CD14-positive monocyte (primary cell): ENCODE measurements around the gene PIGBOS1. TPM values are rescaled to one million over a fixed set of nuclear protein-coding genes. Genes with fewer than 3 reads are reported as not detected.
"Not testable (repeated sequence)": the region's sequence is repeated elsewhere in the genome, so short reads cannot be mapped to it uniquely, and the experiment has no call there.

Experiments
- DNase-seq, 3 donors: peaks; one replicate each; pipeline ENCODE4 v3.0.0-alpha.2; 2011 to 2022
- H2AFZ ChIP-seq: 2 replicates; pipeline ENCODE4 v1.6.0; 2012; ENCODE audit warnings: mild to moderate bottlenecking, low read depth, low read length, inconsistent platforms; ENCODE audit not compliant: insufficient read depth, poor library complexity, severe bottlenecking
- H3K27ac ChIP-seq, 2 donors: 1 replicate in 1 of 2; 2 replicates in 1 of 2; pipeline ENCODE4 v1.5.1; 2012 to 2013; ENCODE audit warnings: low read length in 2 of 2, control low read depth in 1 of 2, inconsistent platforms in 1 of 2, low read depth in 1 of 2, mild to moderate bottlenecking in 1 of 2
- H3K27me3 ChIP-seq, 2 donors: one replicate each; pipeline versions ENCODE4 v1.6.0 to v1.6.1; 2011 to 2013; ENCODE audit warnings: low read length in 2 of 2; ENCODE audit not compliant: control insufficient read depth in 2 of 2, insufficient read depth in 2 of 2
- H3K36me3 ChIP-seq, 2 donors: replicated peaks in 1 of 2; 1 replicate in 1 of 2; 2 replicates in 1 of 2; pipeline versions ENCODE4 v1.5.1 to v1.6.1; 2012 to 2013; ENCODE audit warnings: low read length in 2 of 2, control low read depth in 1 of 2, inconsistent platforms in 1 of 2, mild to moderate bottlenecking in 1 of 2; ENCODE audit not compliant: insufficient read depth in 2 of 2, control insufficient read depth in 1 of 2
- H3K4me1 ChIP-seq, 2 donors: 1 replicate in 1 of 2; 2 replicates in 1 of 2; pipeline versions ENCODE4 v1.5.1 to v1.6.1; 2012 to 2013; ENCODE audit warnings: low read length in 2 of 2, control low read depth in 1 of 2, inconsistent platforms in 1 of 2, mild to moderate bottlenecking in 1 of 2, moderate library complexity in 1 of 2; ENCODE audit not compliant: insufficient read depth in 2 of 2, control insufficient read depth in 1 of 2
- H3K4me2 ChIP-seq: replicated peaks from 2 replicates; pipeline ENCODE3; 2012; ENCODE audit warnings: low read length, moderate library complexity, mild to moderate bottlenecking; ENCODE audit not compliant: poor library complexity, severe bottlenecking; ENCODE audit errors: extremely low read depth
- H3K4me3 ChIP-seq, 3 experiments: fragments of 200-600 bp in 1 of 3; sonication (generic) in 1 of 3; replicated peaks in 1 of 3; 1 replicate in 2 of 3; 2 replicates in 1 of 3; pipeline ENCODE4 v1.5.1; 2011 to 2013; ENCODE audit warnings: low read length in 3 of 3, mild to moderate bottlenecking in 3 of 3, control low read depth in 2 of 3, low read depth in 2 of 3, inconsistent platforms in 1 of 3, moderate library complexity in 1 of 3
- H3K79me2 ChIP-seq: 2 replicates; pipeline ENCODE4 v1.6.0; 2012; ENCODE audit warnings: mild to moderate bottlenecking, control low read depth, inconsistent platforms, low read length, moderate library complexity; ENCODE audit not compliant: insufficient read depth
- H3K9ac ChIP-seq: 2 replicates; pipeline ENCODE4 v1.6.0; 2017; ENCODE audit warnings: low read length, mild to moderate bottlenecking; ENCODE audit not compliant: insufficient read depth, poor library complexity, severe bottlenecking
- H3K9me3 ChIP-seq, 2 donors: replicated peaks in 1 of 2; 1 replicate in 1 of 2; 2 replicates in 1 of 2; pipeline versions ENCODE4 v1.5.1 to v1.6.1; 2012 to 2013; ENCODE audit warnings: low read length in 2 of 2, control low read depth in 1 of 2; ENCODE audit not compliant: control insufficient read depth in 1 of 2, insufficient read depth in 1 of 2
- H4K20me1 ChIP-seq: 2 replicates; pipeline ENCODE4 v1.6.0; 2012; ENCODE audit warnings: mild to moderate bottlenecking, low read length, control low read depth, moderate library complexity; ENCODE audit not compliant: insufficient read depth
- H3K27ac Mint-ChIP-seq, 7 donors: one replicate each; pipeline ENCODE4 v1.8.0; 2020; ENCODE audit warnings: mild to moderate bottlenecking in 7 of 7, mixed read lengths in 7 of 7, moderate library complexity in 6 of 7, inconsistent platforms in 2 of 7
- H3K27me3 Mint-ChIP-seq, 3 donors: one replicate each; pipeline ENCODE4 v1.8.0; 2021 to 2022; ENCODE audit warnings: low read depth in 3 of 3, mild to moderate bottlenecking in 3 of 3, mixed read lengths in 3 of 3, moderate library complexity in 3 of 3, inconsistent platforms in 1 of 3
- H3K36me3 Mint-ChIP-seq, 2 donors: one replicate each; pipeline ENCODE4 v1.8.0; 2020; ENCODE audit warnings: mixed read lengths in 2 of 2, inconsistent platforms in 1 of 2, mild to moderate bottlenecking in 1 of 2
- H3K4me1 Mint-ChIP-seq: one replicate; pipeline ENCODE4 v1.8.0; 2020; ENCODE audit warnings: mild to moderate bottlenecking, mixed read lengths
- H3K4me3 Mint-ChIP-seq, 2 donors: one replicate each; pipeline ENCODE4 v1.8.0; 2020; ENCODE audit warnings: mild to moderate bottlenecking in 2 of 2, mixed read lengths in 2 of 2, moderate library complexity in 1 of 2
- H3K9me3 Mint-ChIP-seq, 7 donors: one replicate each; pipeline ENCODE4 v1.8.0; 2020 to 2022; ENCODE audit warnings: mixed read lengths in 7 of 7, mild to moderate bottlenecking in 6 of 7, moderate library complexity in 6 of 7, inconsistent platforms in 2 of 7
- CTCF ChIP-seq: fragments of 200-600 bp; IDR thresholded peaks from one replicate; pipeline ENCODE4 v1.8.0; 2022; ENCODE audit warnings: antibody characterized with exemption, mild to moderate bottlenecking
- WGBS: methylation state at CpG from one replicate; pipeline ENCODE4 v1.1.5; 2013; ENCODE audit warnings: missing lambda C conversion rate; ENCODE audit not compliant: insufficient coverage; 5-methylcytosine and 5-hydroxymethylcytosine counted together
- intact Hi-C, 2 donors: fragments of 100-400 bp; cut with micrococcal nuclease; formaldehyde crosslinking; loops; one replicate each; pipeline versions ENCODE4 v1.15.0 to v1.15.1; 2023
- polyA plus RNA-seq, 3 donors: library from polyadenylated mRNA; depleted of rRNA in 1 of 3; unstranded in 2 of 3; stranded (reverse) in 1 of 3; fragments of 300-500 nt in 2 of 3; fragments of >200 nt in 1 of 3; fragmentation: Illumina TruSeq in 2 of 3; gene quantifications; 1 replicate in 2 of 3; 2 replicates in 1 of 3; pipeline ENCODE4 v1.2.3, GENCODE V29; 2012 to 2021

Gene PIGBOS1
- polyA plus RNA-seq, 3 donors, result 29.4 to 69.7 (median 67.3) TPM

GRCh38 chr15:55319537-55320237, 764 bp upstream of the PIGBOS1 start:
- H3K4me1 ChIP-seq, result peaks cover 44 to 75% of the 10 kb centered on the region in 2 donors
- DNase-seq, result peak in 1 of 3 donors; percentile 14
- H3K27me3 Mint-ChIP-seq, result no peaks in the 10 kb centered on the region
- H3K9me3 ChIP-seq, result no peaks in the 10 kb centered on the region
- H3K4me2 ChIP-seq, result peak overlapping the region; percentile 78
- peaks cover 0 to 1% (median 0%) of the 10 kb centered on the region in 7 donors for H3K9me3 Mint-ChIP-seq
- peaks cover 0 to 9% of the 10 kb centered on the region in 2 donors for H3K36me3 ChIP-seq
- TF ChIP-seq CTCF, result no peak
- intact Hi-C loops, result loop anchor here (5.0 to 10.0 kb wide), 2 partner anchors 85 to 88 kb away; partner anchors contain the start of genes CCPG1 (in 2 of the 2) and PIERCE2 (in 2 of the 2)
- peak overlapping the region; percentile 97 for H3K9ac ChIP-seq
- H3K4me3 ChIP-seq, result peak overlapping the region; percentile 64 to 96 (median 66)
- peaks cover 64% of the 10 kb centered on the region for H3K4me1 Mint-ChIP-seq
- H3K27ac Mint-ChIP-seq, result peak overlapping the region; percentile 99 to 100 (median 100)
- peak overlapping the region; percentile 91 to 98 for H3K4me3 Mint-ChIP-seq
- H2AFZ ChIP-seq, result peak overlapping the region; percentile 97
- no peaks in the 10 kb centered on the region for H4K20me1 ChIP-seq
- H3K79me2 ChIP-seq, result peaks cover 97% of the 10 kb centered on the region
- H3K27me3 ChIP-seq, result no peaks in the 10 kb centered on the region
- WGBS, result 38% methylated on average over 1 of the region's 4 CpGs
- H3K36me3 Mint-ChIP-seq, result peaks cover 10 to 26% of the 10 kb centered on the region in 2 donors
- peak overlapping the region; percentile 89 to 100 for H3K27ac ChIP-seq

- H3K4me1 Mint-ChIP-seq, H3K79me2 ChIP-seq, H3K9ac ChIP-seq, H3K27me3 Mint-ChIP-seq, H3K4me2 ChIP-seq, H2AFZ ChIP-seq, H3K27me3 ChIP-seq, intact Hi-C loops, H3K9me3 ChIP-seq, H3K27ac Mint-ChIP-seq, H3K4me3 ChIP-seq, DNase-seq, H3K4me3 Mint-ChIP-seq, H3K4me1 ChIP-seq, H4K20me1 ChIP-seq, H3K27ac ChIP-seq: not testable (repeated sequence)
- Mint-ChIP-seq H3K9me3 (peaks cover 4 to 25% (median 8%) of the 10 kb centered on the region in 7 donors), H3K36me3 (peaks cover 25 to 28% of the 10 kb centered on the region in 2 donors)
- no CpG with 5 or more reads among the region's 32 CpGs for WGBS
- H3K36me3 ChIP-seq, result peaks cover 3 to 28% of the 10 kb centered on the region in 2 donors
These were observed 16.1 kb downstream of the PIGBOS1 start for GRCh38 chr15:55302801-55303200.
